ENCODE results near the gene PSME4. TPM values are rescaled to one million over a fixed set of nuclear protein-coding genes. Genes with fewer than 3 reads are reported as not detected.

Gene PSME4
- total RNA-seq, 1 experiment from 2014 or later: 87.4 TPM

DNA sequence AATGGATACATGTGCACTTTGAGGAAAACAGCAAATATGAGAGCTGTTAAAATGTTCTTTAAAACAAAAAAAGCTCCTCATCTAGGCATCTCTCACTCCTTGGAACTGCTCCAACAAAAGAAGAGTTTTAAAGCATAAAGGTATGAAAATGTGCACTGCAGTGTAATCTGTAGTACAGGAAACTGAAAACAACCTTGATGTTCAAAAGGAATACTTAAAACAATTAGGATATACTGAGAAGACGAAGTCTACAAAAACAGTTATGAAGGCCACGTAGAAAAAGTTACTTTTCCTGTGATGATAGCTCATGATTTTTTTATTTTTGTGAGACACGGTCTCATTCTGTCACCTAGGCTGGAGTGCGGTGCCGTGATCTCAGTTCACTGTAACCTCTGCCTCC is 109.0 kb downstream of the PSME4 start:
- peaks cover 3 to 6% of the 10 kb centered on the region in 2 experiments; a peak in 2 of 4 replicates for H3K4me1 Mint-ChIP-seq
- no peak overlapping the region for H3K27ac Mint-ChIP-seq
- Histone ChIP-seq H3K79me2 (ENCODE audit: insufficient read depth, low read length) (no peaks in the 10 kb centered on the region), H2BK15ac (ENCODE audit: low read depth, low read length) (no peak overlapping the region), H3K14ac (ENCODE audit: insufficient read depth, low read length) (no peak overlapping the region), H3K56ac (ENCODE audit: insufficient read length, low read depth, low read length) (no peak overlapping the region), H3K4ac (ENCODE audit: low read depth, low read length) (no peak overlapping the region), H4K91ac (ENCODE audit: insufficient read length, low read depth, low read length) (no peak overlapping the region), H4K20me1 (ENCODE audit: control insufficient read depth, insufficient read depth, insufficient read length) (no peaks in the 10 kb centered on the region), H3K27ac (ENCODE audit: insufficient read length, low read depth, low read length) (no peak overlapping the region), H2BK20ac (ENCODE audit: low read depth, low read length, poor library complexity, severe bottlenecking) (no peak overlapping the region), H2BK5ac (ENCODE audit: insufficient read length, low read length) (no peak overlapping the region), H3K23ac (ENCODE audit: insufficient read length, low read depth, low read length) (no peak overlapping the region), H2AFZ (ENCODE audit: low read length) (no peak overlapping the region), H4K8ac (replicated peaks; ENCODE audit: insufficient read length, low read depth, low read length) (no peak overlapping the region), H2AK5ac (ENCODE audit: insufficient read length, low read length) (no peak overlapping the region), H2BK12ac (ENCODE audit: insufficient read length, low read depth, low read length) (no peak overlapping the region), H3K18ac (ENCODE audit: insufficient read length, low read depth, low read length) (no peak overlapping the region), H3K9ac (ENCODE audit: extremely low read depth, insufficient read length, low read length) (no peak overlapping the region), H3K27me3 (ENCODE audit: insufficient read depth, low read length) (no peaks in the 10 kb centered on the region; the same call in 1 of the 2 replicates), H3K79me1 (ENCODE audit: insufficient read depth, low read depth, low read length, poor library complexity, severe bottlenecking) (no peaks in the 10 kb centered on the region), H3K4me1 (ENCODE audit: insufficient read depth, low read length) (no peaks in the 10 kb centered on the region), H3K23me2 (ENCODE audit: insufficient read length, low read depth, low read length, poor library complexity, severe bottlenecking) (no peaks in the 10 kb centered on the region), H3K4me2 (ENCODE audit: insufficient read depth, insufficient read length, low read length) (no peak overlapping the region), H4K5ac (ENCODE audit: insufficient read length, low read depth, low read length) (no peak overlapping the region), H2BK120ac (ENCODE audit: low read depth, low read length, poor library complexity, severe bottlenecking) (no peak overlapping the region), H3T11ph (ENCODE audit: low read length) (no peak overlapping the region), H3K9me3 (ENCODE audit: control insufficient read depth, low read depth, low read length) (no peaks in the 10 kb centered on the region)
- peaks cover 16 to 26% (median 22%) of the 10 kb centered on the region in 3 experiments; a peak in 6 of 7 replicates for H3K36me3 Mint-ChIP-seq (ENCODE audit: insufficient read depth in 1 of 3, low read depth in 3 of 3)
- H3K9me3 Mint-ChIP-seq: no peaks in the 10 kb centered on the region
- H3K27me3 Mint-ChIP-seq (ENCODE audit: low read depth): no peaks in the 10 kb centered on the region
- no peak for DNase-seq
- H3K4me3 Mint-ChIP-seq: no peak overlapping the region
- TF ChIP-seq, protein P1, sequence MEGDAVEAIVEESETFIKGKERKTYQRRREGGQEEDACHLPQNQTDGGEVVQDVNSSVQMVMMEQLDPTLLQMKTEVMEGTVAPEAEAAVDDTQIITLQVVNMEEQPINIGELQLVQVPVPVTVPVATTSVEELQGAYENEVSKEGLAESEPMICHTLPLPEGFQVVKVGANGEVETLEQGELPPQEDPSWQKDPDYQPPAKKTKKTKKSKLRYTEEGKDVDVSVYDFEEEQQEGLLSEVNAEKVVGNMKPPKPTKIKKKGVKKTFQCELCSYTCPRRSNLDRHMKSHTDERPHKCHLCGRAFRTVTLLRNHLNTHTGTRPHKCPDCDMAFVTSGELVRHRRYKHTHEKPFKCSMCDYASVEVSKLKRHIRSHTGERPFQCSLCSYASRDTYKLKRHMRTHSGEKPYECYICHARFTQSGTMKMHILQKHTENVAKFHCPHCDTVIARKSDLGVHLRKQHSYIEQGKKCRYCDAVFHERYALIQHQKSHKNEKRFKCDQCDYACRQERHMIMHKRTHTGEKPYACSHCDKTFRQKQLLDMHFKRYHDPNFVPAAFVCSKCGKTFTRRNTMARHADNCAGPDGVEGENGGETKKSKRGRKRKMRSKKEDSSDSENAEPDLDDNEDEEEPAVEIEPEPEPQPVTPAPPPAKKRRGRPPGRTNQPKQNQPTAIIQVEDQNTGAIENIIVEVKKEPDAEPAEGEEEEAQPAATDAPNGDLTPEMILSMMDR (conservative IDR thresholded peaks at IDR 0.05): no peak
- no CpG with 5 or more reads among the region's 5 CpGs for WGBS (ENCODE audit: extremely low coverage, insufficient read length, low lambda C conversion rate)
